NCI-H2029 treated with DMSO at 0.1 percent for 48 hours (cell line): Measurements from ENCODE around the gene KLHL18.
"Not testable (repeated sequence)": the region's sequence is repeated elsewhere in the genome, so short reads cannot be mapped to it uniquely, and the experiment has no call there.

Experiments
- DNase-seq: peaks from one replicate; lab custom pipeline; 2025; lab: John Stamatoyannopoulos, UW

KLHL18 gene

GRCh38 chr3:47365213-47366153, 82.7 kb downstream of the KLHL18 start:
- peak; percentile 18 for DNase-seq

- no peak for DNase-seq
These were observed 84.1 kb downstream of the KLHL18 start for GRCh38 chr3:47366833-47367232.

GRCh38 chr3:47367631-47368030, 84.9 kb downstream of the KLHL18 start:
- DNase-seq = no peak

- DNase-seq = not testable (repeated sequence)
These were observed 87.3 kb downstream of the KLHL18 start for GRCh38 chr3:47370020-47370419.

- DNase-seq = no peak
These were observed 88.3 kb downstream of the KLHL18 start for GRCh38 chr3:47370887-47371697.

- no peak for DNase-seq
These were observed 91.8 kb downstream of the KLHL18 start for GRCh38 chr3:47374587-47374986.

GRCh38 chr3:47376393-47376792, 93.6 kb downstream of the KLHL18 start:
- no peak for DNase-seq

- no peak for DNase-seq
These were observed 94.4 kb downstream of the KLHL18 start for GRCh38 chr3:47377186-47377585.

- no peak for DNase-seq
These were observed 96.1 kb downstream of the KLHL18 start for GRCh38 chr3:47378869-47379268.

GRCh38 chr3:47379411-47379899, 96.7 kb downstream of the KLHL18 start:
- no peak for DNase-seq

GRCh38 chr3:47380026-47380600, 97.4 kb downstream of the KLHL18 start:
- DNase-seq = no peak

GRCh38 chr3:47380601-47381316, 98.0 kb downstream of the KLHL18 start, which contains the start of gene PTPN23:
Gene PTPN23, plus strand, starts transcription at chr3:47381021. Its CDS starts 76 bp downstream, at chr3:47381097.
- DNase-seq = peak; percentile 96

GRCh38 chr3:47381317-47382157, 98.8 kb downstream of the KLHL18 start:
- peak; percentile 58 for DNase-seq

- no peak for DNase-seq
These were observed 101.7 kb downstream of the KLHL18 start for GRCh38 chr3:47384425-47384824.

- DNase-seq = no peak
These were observed 102.3 kb downstream of the KLHL18 start for GRCh38 chr3:47385007-47385406.

- DNase-seq = peak; percentile 42
These were observed 103.1 kb downstream of the KLHL18 start for GRCh38 chr3:47385796-47386195.

GRCh38 chr3:47392933-47393332, 110.2 kb downstream of the KLHL18 start:
- DNase-seq = no peak

GRCh38 chr3:47394140-47394870, 111.6 kb downstream of the KLHL18 start:
- no peak for DNase-seq

- DNase-seq = no peak
These were observed 112.1 kb downstream of the KLHL18 start for GRCh38 chr3:47394881-47395280.
